ENCODE data around the gene MARK2.

DNA sequence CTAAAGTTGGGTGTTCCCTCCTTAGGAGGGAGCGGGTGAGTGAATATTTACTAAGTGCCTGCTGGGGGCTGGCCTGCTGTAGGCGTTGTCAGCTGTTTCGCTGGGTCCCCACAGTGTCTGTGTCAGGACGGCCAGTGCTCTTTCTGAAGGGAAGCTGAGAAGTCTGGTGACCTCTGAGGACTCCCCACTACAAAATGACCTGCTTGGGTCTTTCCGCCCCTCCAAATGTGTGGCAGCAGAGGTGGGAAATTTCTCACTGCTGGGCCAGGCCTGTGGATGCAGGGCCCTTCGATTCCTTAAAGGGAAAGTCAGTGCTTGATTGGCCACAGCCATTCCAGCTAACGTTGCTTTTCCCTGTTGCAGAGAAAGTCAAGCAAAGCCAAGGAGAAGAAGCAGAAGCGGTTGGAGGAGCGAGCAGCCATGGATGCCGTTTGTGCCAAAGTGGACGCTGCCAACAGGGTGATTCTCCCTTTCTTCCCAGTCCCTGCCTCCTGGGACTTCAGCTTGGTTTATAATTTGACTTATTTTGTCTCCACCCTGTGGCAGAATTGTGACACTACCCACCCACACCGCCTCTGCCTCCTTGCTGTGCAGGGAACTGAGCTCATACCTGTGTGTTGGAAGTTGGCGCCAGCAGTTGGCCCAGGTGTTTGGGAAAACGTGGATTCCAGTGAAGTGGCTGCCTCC lies 106.7 kb downstream of the MARK2 start:
- TF ChIP-seq, protein P1, sequence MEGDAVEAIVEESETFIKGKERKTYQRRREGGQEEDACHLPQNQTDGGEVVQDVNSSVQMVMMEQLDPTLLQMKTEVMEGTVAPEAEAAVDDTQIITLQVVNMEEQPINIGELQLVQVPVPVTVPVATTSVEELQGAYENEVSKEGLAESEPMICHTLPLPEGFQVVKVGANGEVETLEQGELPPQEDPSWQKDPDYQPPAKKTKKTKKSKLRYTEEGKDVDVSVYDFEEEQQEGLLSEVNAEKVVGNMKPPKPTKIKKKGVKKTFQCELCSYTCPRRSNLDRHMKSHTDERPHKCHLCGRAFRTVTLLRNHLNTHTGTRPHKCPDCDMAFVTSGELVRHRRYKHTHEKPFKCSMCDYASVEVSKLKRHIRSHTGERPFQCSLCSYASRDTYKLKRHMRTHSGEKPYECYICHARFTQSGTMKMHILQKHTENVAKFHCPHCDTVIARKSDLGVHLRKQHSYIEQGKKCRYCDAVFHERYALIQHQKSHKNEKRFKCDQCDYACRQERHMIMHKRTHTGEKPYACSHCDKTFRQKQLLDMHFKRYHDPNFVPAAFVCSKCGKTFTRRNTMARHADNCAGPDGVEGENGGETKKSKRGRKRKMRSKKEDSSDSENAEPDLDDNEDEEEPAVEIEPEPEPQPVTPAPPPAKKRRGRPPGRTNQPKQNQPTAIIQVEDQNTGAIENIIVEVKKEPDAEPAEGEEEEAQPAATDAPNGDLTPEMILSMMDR (IDR thresholded peaks at IDR 0.05 in 2 of 3, conservative IDR thresholded peaks at IDR 0.05 in 1 of 3; ENCODE audit: control insufficient read depth in 2 of 3, extremely low read depth in 1 of 3, insufficient read depth in 1 of 3, low read depth in 3 of 3, low read length in 3 of 3): peak; percentile 61 to 81 (median 69); a peak in 5 of 6 replicates
- TF ChIP-seq, protein P2, sequence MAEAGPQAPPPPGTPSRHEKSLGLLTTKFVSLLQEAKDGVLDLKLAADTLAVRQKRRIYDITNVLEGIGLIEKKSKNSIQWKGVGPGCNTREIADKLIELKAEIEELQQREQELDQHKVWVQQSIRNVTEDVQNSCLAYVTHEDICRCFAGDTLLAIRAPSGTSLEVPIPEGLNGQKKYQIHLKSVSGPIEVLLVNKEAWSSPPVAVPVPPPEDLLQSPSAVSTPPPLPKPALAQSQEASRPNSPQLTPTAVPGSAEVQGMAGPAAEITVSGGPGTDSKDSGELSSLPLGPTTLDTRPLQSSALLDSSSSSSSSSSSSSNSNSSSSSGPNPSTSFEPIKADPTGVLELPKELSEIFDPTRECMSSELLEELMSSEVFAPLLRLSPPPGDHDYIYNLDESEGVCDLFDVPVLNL (IDR thresholded peaks at IDR 0.05; ENCODE audit: low read depth, low read length): no peak
- TF ChIP-seq, protein P3, sequence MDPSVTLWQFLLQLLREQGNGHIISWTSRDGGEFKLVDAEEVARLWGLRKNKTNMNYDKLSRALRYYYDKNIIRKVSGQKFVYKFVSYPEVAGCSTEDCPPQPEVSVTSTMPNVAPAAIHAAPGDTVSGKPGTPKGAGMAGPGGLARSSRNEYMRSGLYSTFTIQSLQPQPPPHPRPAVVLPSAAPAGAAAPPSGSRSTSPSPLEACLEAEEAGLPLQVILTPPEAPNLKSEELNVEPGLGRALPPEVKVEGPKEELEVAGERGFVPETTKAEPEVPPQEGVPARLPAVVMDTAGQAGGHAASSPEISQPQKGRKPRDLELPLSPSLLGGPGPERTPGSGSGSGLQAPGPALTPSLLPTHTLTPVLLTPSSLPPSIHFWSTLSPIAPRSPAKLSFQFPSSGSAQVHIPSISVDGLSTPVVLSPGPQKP (IDR thresholded peaks at IDR 0.05; ENCODE audit: low read depth, low read length): no peak
- TF ChIP-seq ZNF384 (IDR thresholded peaks at IDR 0.05; ENCODE audit: borderline replicate concordance, low read depth, low read length): no peak
- TF ChIP-seq BCL11A (IDR thresholded peaks at IDR 0.05; ENCODE audit: low read depth, low read length): no peak
- no peak for TF ChIP-seq MTA3 (IDR thresholded peaks at IDR 0.05; ENCODE audit: borderline replicate concordance, low read length)

Data from GM12878 (cell line).